T-helper 2 cell (primary cell): ENCODE measurements around the gene ANXA2.
"Not testable (repeated sequence)": the region's sequence is repeated elsewhere in the genome, so short reads cannot be mapped to it uniquely, and the experiment has no call there.

Experiments
- DNase-seq, 5 experiments: peaks; one replicate each; pipeline versions ENCODE4 v3.0.0 to v3.0.0-alpha.2; 2012 to 2022

The ANXA2 gene

DNA sequence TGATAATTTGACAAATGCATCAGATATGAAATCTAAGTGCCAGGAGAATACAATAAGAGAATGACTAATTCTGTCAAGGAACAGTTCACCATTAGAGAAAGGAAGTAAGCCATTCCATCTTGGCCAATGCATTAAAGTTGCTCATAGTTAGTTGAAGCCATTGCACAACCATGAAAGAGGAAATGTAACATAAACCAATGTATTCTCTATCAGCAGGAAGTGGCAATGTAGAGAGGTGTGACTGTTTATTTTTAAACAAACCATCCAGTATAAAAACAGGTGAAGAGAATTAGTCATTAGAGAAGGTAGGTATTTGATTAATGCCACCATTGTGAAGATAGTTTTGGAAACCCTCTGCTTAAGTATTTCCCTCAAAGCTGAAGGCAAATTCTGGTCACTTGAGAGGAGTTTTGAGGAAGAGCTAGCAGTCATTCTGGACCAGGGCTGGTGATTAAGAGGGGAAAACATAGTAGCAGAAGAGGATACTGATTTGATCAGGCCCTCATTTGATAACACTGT lies 10.7 kb upstream of the ANXA2 start:
- DNase-seq = peak in 2 of 5 experiments; percentile 23 to 80

DNA sequence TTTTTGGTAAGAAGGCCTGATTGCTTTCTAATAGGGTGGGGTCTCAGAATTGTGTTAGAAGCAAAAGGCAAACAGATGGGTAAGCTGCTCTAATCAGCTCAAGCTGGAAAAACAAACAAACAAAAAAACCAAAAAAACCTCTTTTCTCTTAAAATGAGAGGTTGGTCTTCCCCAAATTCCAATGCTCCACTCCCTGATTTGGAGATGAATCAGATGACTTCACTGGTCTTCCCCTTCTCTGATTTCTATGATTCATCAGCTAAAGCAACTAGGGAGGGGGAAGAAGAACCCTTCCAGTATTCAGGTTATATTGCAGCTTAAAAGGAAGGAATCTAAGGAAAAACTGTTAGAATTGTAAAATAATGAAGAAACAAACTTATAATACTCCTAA lies 9.6 kb upstream of the ANXA2 start:
- DNase-seq = no peak

DNA sequence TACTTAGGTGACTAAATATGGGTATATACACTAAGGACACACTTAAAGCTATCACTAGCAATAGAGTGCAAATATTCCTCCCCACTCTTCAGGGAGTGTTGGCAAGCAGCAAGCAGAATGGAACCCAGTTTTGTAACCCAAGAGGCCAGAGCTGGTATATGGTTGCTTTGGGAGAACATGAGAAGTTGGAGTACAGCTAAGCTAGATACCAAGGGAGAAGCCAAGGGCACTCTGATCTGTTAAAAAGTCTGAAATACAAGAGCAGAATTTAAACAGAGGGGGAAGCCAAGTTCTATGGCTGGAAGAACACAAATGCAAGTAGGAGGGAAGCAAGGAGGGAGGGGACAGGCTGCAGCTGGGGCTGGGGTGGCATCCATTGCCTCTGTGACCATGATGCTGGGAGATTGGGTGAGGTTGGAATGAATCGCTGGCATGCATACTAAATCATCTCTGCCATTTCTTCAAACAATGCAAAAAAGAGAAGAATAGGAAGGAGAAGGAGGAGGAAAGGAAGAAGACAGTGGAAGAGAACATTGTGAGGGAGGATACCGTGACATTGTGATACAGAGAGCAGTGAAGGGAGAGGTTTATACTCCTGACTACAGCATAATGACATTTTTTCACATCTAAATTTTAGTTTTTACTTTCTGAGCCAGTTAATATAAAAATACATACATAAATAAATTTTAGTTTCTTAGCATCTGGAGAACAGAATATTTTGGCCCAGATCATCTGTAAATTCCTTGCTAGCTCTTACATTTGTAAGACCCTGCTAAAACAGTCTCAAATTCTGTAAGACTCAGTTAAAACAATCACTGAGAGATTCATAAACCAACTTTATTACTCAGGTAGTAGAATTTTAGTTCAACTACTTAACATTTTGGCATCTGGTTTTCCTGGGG lies 9.0 kb upstream of the ANXA2 start:
- no peak for DNase-seq

DNA sequence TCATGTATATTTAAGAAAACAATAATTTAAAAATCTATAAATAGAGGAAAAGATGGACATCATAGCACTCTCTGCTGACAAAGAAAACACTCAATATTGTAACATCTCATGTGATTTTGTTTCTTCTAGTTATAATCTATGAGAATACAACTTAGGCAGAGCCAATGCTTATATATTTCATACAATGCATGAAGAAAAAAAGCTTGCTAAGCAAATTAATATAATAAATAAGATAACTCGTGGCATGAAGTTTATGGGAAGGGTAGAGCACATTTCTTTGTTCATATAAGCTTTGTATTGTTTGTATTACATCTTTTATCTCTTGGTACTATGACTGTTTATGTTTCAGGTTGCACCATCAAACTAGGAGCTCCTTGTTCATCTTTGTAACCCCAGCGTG lies 7.6 kb upstream of the ANXA2 start:
- no peak for DNase-seq

DNA sequence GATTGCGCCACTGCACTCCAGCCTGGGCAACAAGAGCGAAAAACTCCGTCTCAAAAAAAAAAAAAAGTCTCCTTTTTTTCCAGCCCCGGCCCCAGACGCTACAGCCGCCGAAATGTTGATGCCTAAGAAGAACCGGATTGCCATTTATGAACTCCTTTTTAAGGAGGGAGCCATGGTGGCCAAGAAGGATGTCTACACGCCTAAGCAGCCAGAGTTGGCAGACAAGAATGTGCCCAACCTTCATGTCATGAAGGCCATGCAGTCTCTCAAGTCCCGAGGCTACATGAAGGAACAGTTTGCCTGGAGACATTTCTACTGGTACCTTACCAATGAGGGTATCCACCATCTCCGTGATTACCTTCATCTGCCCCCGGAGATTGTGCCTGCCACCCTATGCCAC lies 6.6 kb upstream of the ANXA2 start:
- not testable (repeated sequence) for DNase-seq

DNA sequence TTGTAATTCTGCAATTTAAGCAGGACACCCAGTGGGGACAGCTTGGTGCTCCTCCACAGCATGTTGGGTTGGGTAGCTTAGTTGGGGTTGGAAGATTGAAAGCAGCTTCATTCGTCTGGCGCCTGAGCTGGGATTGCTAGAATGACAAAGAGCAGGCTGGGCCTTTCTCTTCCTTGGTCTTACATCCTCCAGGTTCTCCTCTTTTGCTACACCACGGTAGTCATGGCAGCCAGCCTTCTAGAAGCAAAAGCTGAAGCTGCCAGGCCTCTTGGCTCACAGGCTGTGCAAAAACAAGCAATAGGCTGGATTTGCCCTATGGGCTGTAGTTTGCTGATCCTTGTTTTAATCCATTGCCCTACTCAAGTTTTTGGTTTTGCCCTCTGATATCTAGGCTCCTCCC lies 3.2 kb upstream of the ANXA2 start:
- DNase-seq = no peak

DNA sequence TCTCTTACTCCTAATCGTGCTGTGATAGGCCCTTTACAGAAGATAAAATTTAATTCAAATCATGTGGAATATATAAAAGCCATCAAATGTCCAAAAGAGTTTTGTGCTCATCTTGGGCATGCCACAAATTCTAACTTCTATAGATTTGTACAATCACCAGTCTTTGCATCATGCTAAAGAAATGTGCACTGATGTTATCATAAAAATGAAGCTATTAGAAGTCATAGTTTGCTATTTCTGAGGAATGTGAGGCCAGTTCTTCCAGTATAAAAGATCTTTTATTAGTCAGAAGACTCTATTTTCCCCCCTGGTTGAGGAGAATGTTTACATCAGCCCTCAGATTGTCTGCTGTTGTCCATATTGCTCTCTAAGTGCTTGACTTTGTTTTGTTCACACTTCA lies 2.1 kb upstream of the ANXA2 start:
- no peak for DNase-seq

DNA sequence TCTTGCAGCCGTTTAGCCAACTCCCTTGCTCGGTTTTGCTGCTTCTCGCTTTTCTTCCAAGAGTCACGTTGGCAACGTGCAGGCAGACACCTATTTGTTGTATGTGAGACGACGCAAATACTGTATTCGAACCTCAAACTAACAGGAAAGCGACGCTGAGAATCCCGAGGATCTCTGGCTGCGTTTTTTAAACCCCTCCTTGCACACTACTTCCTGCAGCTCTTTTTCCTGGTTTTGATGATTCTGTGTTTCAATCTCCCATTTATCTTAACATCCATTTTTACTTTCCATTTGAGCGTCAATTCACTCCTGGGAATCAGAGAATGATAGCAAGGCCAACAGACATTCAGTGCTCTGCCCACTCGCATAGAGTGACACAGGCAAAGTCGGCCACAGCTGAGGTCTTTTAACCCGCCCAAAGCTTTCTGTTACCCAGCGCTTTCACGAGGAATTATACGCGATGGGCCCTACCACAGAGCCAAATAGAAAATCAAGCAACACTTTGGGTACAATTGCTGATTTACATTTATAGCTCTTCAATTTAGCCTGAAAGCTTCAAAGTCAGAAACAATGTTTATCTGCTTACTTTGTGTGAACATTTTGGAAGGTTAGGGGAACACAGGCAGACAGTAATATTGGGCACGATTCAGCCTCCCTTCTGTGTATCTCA lies 1.6 kb upstream of the ANXA2 start:
- no peak for DNase-seq

DNA sequence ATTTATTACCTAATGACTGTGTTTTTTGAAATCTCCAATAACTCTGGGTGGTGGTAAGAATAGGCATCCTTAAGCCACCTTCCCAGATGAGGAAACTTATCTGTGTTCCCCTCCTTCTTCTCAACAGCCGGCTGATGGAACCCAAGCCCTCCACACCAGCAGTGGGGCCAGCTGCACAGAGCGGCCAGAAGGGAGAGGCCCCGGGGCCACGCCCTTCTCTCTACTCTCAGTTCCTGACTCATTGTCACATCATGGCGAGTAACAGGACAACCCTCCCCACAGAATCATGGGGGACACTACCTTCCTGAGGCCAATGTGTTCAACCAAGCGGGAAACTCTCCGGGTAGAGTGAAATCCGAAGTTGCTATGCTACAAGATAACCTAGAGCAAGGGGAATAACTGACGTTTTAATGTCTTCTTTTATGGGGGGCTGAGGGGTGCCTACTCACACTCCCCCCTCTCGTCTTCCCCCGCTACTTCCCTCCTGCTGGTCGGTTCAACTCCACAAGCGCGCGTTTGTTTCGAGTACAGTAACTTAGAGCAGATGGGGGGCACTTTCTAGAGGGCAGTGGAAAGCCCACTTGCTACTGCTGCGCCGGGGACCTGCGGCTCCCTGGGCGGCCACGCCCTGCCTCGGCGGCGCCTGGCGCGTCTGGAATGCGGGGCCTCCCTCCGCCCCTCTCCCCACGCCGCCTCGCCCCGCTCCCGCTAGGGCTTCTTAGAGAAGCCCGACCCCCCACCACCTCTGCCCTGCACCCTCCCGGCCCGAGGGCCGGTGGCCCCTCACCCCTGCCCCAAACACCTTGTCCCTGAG lies 621 bp downstream of the ANXA2 start:
- peak in 4 of 5 experiments; percentile 23 to 71 (median 30) for DNase-seq

DNA sequence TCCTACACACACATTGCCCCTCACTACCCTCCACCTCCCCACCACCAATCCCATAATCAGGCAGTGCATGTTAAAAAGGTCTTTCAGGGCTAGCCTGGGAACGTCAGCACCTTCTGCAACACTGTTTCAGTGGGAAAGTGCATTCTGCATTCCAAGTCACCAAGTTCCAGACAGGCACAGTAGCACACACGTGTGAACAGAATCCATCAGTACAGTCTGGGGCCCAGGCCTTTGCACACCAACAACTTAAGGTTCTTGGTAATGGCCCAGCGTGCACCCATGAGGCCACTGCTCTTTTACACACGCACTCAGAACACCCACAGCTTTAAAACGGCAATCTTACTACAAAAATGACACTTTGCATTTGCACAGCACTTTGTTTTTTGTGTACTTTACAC lies 1.2 kb downstream of the ANXA2 start:
- peak in 1 of 5 experiments; percentile 22 for DNase-seq

DNA sequence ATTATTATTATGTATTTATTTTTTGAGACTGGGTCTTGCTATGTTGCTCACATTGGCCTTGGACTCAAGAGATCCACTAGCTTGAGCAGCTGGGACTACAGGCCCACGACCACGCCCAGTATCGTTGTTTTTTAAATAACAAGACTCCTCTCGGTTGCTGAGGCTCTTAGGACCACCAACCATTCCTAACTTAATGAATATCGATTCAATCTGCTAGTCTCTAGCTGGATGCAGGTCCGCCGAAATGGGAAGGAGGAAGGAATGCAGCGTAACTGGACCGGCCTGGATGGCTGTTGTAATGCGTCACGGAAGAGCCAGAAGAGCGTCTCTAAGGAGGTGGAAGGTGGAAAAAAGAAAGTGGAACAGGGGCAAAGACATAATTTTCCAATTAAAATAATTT lies 1.7 kb downstream of the ANXA2 start:
- DNase-seq = no peak

DNA sequence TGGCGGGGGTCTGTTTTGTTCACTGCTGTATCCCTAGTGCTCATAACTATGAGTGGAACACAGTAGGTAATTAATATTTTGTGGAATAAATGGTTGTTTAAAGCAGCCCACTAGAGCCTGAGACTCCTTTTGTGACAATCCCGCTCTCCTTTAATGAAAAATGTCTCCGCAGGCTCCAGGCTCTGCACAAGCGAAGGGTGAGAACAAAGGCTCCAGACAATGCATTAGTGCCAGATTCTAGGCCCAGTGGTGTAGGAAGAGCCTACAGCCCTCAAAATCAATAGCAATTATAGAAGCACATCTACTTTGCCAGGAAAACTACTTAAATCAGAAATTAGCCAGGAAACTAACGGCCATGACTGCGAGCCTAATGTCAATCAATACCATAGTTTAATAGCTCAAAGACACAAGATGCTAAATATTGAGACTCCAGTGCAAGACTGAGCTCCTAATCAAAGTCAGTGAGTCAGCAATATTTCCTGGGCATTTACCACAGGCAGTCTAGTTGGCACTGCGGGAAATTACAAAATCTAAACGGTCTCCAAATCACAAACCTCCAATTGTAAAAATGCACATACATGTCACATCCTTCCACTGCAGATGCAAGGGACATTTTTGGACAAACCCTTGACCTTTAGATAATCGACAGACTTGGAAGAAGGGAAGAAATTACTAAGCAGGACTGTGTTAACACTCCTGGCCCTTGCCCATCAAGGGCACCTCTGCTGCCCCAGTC lies 2.3 kb downstream of the ANXA2 start:
- DNase-seq = no peak

DNA sequence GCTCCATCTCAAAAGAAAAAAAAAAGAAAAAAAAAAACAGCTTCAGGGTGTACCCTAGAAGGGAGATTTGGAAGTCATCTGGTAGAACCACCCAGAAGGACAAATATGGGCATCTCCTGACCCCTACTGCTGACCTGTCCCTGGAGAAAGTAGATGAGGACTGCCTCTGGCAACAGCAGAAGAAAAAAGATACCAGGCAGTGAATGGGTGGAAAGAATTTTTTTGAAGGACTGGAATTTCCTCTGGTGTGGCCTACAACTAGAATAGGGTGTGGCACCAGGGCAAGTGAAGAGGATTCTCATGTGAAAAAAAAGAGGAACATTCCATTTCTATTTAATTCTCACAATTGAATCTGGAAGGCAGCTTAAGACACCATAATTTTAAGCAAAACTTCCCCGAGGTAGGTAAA lies 3.1 kb downstream of the ANXA2 start:
- no peak for DNase-seq

DNA sequence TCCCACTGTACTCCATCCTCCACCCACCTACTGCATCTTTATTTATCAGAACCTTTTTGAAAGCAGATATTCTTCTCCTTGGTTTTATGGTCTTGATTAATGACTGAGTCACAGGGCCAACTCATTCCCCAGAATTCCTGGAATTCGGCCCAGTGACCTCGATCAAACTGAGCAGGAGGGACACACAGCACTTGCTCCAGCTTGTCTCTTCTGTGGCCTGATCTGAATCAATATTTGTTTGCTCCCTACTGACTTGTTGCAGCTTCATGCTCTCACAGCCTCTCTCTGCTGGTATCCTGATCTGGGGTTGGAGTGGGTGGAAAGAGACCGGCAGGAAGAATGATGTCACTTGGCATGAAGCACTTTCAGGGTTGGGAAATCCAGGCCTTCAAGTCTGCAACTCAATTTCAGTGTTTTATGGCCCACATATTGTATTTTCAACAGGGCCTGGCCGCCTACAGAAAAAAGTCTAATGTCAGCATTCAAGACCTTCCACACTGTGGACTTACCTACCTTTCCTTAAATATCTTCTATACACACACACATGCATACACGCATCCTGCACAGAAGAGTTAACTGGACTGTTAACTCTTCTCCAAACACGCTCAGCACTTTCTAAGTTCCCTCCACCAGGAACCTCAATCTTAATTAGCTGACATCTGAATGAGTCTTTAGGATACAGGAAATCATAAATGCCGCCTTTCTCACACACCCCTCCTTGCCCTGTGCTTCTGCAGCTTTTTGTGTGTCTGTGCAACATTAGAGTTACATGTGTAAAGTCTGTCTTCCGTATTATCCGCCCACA lies 4.6 kb downstream of the ANXA2 start:
- DNase-seq = no peak

DNA sequence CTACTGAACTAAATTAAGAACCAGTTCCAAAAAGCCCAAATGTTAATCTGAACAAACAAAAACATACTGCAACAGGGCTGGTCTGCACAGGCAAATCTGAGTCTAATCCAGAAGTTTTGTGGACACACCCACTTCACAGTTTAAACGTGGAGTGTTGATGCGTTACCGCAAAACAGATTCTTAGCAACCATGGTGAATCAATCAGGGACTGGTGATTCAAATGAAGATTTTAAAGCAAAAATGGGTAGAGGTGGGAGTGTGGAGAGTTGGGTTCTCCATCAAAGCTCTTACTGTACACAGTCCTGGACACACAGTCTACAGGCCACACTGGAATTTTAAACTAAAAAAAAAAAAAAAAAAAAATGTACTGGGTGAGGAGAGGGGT lies 5.2 kb downstream of the ANXA2 start:
- peak in 2 of 5 experiments; percentile 18 to 89 for DNase-seq

DNA sequence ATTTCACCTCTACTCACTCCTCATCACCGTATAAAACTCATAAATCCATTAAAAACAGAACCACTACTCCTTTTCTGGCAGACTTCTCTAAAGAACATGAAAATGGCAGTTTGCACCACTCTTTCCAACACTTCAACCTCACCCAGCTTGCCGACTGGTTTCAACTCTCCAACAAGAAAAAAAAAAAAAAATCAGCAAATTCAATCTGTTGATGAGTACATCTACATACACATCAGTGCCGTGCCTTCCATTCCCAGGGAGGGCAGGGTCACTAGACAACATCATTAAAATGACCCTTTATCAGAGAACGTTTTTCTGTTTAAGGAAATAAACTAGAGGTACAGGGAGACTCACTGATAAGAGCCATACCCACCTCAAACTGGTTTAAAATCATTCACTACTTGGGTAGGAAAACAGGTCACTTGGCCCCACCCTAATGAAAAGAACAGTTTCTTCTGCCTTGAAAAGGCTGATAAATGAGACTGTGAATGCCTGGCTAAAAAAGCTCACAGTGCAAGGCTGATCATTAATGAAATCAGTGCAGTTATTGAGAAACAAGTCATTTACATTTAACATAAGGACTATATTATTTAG lies 6.0 kb downstream of the ANXA2 start:
- DNase-seq = no peak

DNA sequence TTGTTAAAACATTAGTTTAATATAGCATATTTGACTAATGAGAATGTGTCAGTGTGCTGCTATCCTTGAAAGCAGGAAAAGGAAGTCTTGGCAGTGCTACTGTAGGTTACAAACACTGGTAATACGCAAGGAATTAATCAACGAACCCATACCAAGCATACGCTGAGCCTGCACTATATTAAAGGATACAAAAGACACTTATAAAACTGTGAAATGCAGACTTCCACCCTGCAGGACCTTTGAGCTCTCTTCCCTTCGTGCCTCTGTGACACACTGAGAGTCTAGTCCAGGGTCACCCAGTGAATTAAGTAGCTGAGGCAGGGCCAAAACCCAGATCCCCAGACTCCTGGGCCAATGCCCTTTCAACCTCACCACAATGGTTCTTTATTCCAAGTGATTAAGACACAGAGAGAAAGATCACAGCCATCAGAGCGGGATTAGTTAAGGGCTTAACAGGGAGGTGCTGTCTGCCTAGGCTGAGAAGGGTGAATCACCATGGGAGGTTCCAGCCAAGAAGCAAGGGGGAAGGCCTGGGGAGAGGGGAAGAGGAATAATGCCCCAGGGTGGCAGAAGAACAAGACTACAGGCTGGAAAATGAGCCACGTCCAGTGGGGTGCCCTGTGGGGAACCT lies 6.8 kb downstream of the ANXA2 start:
- no peak for DNase-seq

DNA sequence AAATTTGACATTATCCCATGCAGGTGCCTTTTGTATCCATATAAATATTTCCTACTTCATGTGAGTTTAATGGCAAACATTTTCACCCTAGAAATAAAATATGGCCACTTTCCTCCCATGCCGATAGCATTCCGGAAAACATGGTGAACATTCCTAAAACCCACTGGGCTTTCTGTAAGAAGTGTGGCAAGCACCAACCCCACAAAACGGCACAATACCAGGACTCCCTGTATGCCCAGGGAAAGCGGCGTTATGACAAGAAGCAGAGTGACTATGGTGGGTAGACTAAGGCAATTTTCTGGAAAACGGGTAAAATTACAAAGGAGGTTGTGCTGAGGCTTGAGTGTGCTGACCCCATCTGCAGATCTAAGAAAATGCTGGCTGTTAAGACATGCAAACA lies 7.6 kb downstream of the ANXA2 start:
- no peak for DNase-seq

DNA sequence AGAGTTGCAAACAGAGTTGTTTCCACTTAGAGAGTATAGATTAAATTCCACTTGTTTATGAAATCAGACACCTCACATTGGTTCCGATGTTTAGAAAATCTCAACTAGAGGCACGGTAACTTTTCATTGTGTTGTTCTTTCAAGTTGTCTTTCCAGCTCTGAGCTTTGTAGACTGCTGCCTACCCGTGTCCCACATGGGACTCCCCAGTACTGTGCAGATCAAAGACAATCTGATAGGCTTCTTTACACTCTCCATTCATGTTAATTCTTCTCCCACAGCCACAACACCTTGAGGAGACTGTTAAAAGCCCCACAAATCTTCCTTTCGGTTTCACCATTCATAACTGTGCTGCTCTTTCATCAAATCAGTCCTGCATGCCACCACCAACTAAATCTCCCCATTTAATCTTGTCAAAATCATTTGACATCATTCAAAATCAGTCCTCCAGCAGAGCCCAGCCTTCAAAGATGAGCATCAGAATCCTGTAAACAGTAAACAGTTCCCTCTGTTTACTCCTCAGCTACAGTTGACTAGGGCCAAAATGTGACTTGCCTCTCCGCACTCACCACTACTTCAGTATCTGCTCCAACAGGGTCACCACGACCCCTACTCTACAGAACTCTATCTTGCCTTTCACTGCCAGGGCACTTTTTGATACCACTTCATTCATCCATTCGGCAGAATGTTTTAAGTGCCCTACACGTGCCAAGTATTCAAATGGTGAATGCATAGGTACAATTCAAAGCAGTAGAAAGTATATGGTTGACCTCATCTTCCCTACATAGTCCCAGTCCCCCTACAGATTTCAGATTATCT lies 8.3 kb downstream of the ANXA2 start:
- peak in 4 of 5 experiments; percentile 10 to 93 (median 48) for DNase-seq

DNA sequence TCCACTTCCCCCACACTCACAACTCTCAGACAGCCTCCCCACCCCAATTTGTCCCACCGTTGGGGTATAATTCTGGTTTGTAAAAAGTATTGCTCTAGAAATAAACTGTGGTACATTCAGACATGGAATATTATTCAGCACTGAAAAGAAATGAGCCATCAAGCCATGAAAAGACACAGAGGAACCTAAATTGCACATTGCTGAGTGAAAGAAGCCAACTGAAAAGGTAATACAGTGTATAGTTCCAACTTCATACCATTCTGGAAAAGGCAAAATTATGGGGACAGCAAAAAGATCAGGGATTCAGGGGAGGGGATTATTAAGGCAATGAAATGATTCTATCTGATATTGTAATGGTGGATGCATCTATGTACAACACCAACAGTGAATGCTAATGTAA lies 10.5 kb downstream of the ANXA2 start:
- no peak for DNase-seq
